Stomach smooth muscle (tissue), 2 donors: ENCODE data around the gene TRIL.

Experiments
- H3K27ac ChIP-seq: one replicate; pipeline ENCODE4 v1.7.0; 2013; ENCODE audit warnings: mild to moderate bottlenecking, low read length, inconsistent platforms
- H3K27me3 ChIP-seq, 2 donors: one replicate each; pipeline ENCODE4 v1.7.0; 2013; ENCODE audit warnings: low read length in 2 of 2; ENCODE audit not compliant: insufficient read depth in 2 of 2, control insufficient read depth in 1 of 2
- H3K36me3 ChIP-seq, 2 donors: one replicate each; pipeline ENCODE4 v1.7.0; 2013; ENCODE audit warnings: low read length in 2 of 2; ENCODE audit not compliant: control insufficient read depth in 2 of 2, insufficient read depth in 2 of 2
- H3K4me1 ChIP-seq: one replicate; pipeline ENCODE4 v1.7.0; 2013; ENCODE audit warnings: low read length; ENCODE audit not compliant: control insufficient read depth, insufficient read depth
- H3K4me3 ChIP-seq, 2 donors: one replicate each; pipeline ENCODE4 v1.7.0; 2013; ENCODE audit warnings: low read length in 2 of 2
- H3K9ac ChIP-seq, 2 donors: one replicate each; pipeline ENCODE4 v1.7.0; 2013; ENCODE audit warnings: low read length in 2 of 2, mild to moderate bottlenecking in 1 of 2
- H3K9me3 ChIP-seq, 2 donors: one replicate each; pipeline ENCODE4 v1.7.0; 2013; ENCODE audit warnings: low read length in 2 of 2; ENCODE audit not compliant: control insufficient read depth in 2 of 2
- donor health status: healthy.
- donor health status: Pancreatic carcinoma.

TRIL gene

GRCh38 chr7:28958980-28959347, 834 bp upstream of the TRIL start:
- Histone ChIP-seq H3K9ac (no peak overlapping the region), H3K4me3 (peak overlapping the region in 1 of 2 donors; percentile 75), H3K4me1 (peaks cover 37% of the 10 kb centered on the region), H3K27me3 (peaks cover 23 to 35% of the 10 kb centered on the region in 2 donors), H3K27ac (no peak overlapping the region), H3K9me3 (no peaks in the 10 kb centered on the region), H3K36me3 (no peaks in the 10 kb centered on the region)

- Histone ChIP-seq H3K9ac (no peak overlapping the region), H3K9me3 (no peaks in the 10 kb centered on the region), H3K36me3 (no peaks in the 10 kb centered on the region), H3K27ac (no peak overlapping the region), H3K4me3 (peak overlapping the region; percentile 59 to 75), H3K27me3 (peaks cover 23 to 35% of the 10 kb centered on the region in 2 donors), H3K4me1 (peaks cover 40% of the 10 kb centered on the region)
Measured at GRCh38 chr7:28957751-28958234, 337 bp downstream of the TRIL start.

GRCh38 chr7:28957064-28957750, 923 bp downstream of the TRIL start:
- Histone ChIP-seq H3K36me3 (no peaks in the 10 kb centered on the region), H3K9me3 (no peaks in the 10 kb centered on the region), H3K9ac (no peak overlapping the region), H3K27ac (no peak overlapping the region), H3K4me1 (peaks cover 40% of the 10 kb centered on the region), H3K27me3 (peaks cover 23 to 35% of the 10 kb centered on the region in 2 donors), H3K4me3 (peak overlapping the region; percentile 59 to 75)

- Histone ChIP-seq H3K27me3 (peaks cover 23 to 35% of the 10 kb centered on the region in 2 donors), H3K4me3 (peak overlapping the region; percentile 59 to 75), H3K27ac (no peak overlapping the region), H3K36me3 (no peaks in the 10 kb centered on the region), H3K4me1 (peaks cover 40% of the 10 kb centered on the region), H3K9ac (no peak overlapping the region), H3K9me3 (no peaks in the 10 kb centered on the region)
Measured at GRCh38 chr7:28956608-28957063, 1.5 kb downstream of the TRIL start.

GRCh38 chr7:28955718-28956607, 2.2 kb downstream of the TRIL start:
- Histone ChIP-seq H3K4me3 (peak overlapping the region; percentile 59 to 75), H3K9me3 (no peaks in the 10 kb centered on the region), H3K27me3 (peaks cover 23 to 35% of the 10 kb centered on the region in 2 donors), H3K27ac (no peak overlapping the region), H3K4me1 (peaks cover 40% of the 10 kb centered on the region), H3K36me3 (no peaks in the 10 kb centered on the region), H3K9ac (no peak overlapping the region)

GRCh38 chr7:28955356-28955717, 2.8 kb downstream of the TRIL start:
- no peak overlapping the region for H3K9ac ChIP-seq
- no peaks in the 10 kb centered on the region for H3K36me3 ChIP-seq
- H3K4me1 ChIP-seq, result peaks cover 40% of the 10 kb centered on the region
- no peak overlapping the region for H3K27ac ChIP-seq
- H3K9me3 ChIP-seq, result no peaks in the 10 kb centered on the region
- peak overlapping the region in 1 of 2 donors; percentile 75 for H3K4me3 ChIP-seq
- peaks cover 23 to 35% of the 10 kb centered on the region in 2 donors for H3K27me3 ChIP-seq

GRCh38 chr7:28954946-28955345, 3.2 kb downstream of the TRIL start:
- peaks cover 23 to 35% of the 10 kb centered on the region in 2 donors for H3K27me3 ChIP-seq
- H3K4me1 ChIP-seq, result peaks cover 40% of the 10 kb centered on the region
- H3K9me3 ChIP-seq, result no peaks in the 10 kb centered on the region
- H3K27ac ChIP-seq, result no peak overlapping the region
- peak overlapping the region in 1 of 2 donors; percentile 75 for H3K4me3 ChIP-seq
- no peaks in the 10 kb centered on the region for H3K36me3 ChIP-seq
- no peak overlapping the region for H3K9ac ChIP-seq

GRCh38 chr7:28954471-28954870, 3.7 kb downstream of the TRIL start:
- peaks cover 23 to 35% of the 10 kb centered on the region in 2 donors for H3K27me3 ChIP-seq
- no peak overlapping the region for H3K4me3 ChIP-seq
- peaks cover 40% of the 10 kb centered on the region for H3K4me1 ChIP-seq
- no peak overlapping the region for H3K9ac ChIP-seq
- H3K9me3 ChIP-seq, result no peaks in the 10 kb centered on the region
- H3K27ac ChIP-seq, result no peak overlapping the region
- no peaks in the 10 kb centered on the region for H3K36me3 ChIP-seq

- H3K9me3 ChIP-seq, result no peaks in the 10 kb centered on the region
- H3K27ac ChIP-seq, result no peak overlapping the region
- H3K36me3 ChIP-seq, result no peaks in the 10 kb centered on the region
- H3K4me3 ChIP-seq, result no peak overlapping the region
- H3K4me1 ChIP-seq, result peaks cover 39% of the 10 kb centered on the region
- peaks cover 23 to 35% of the 10 kb centered on the region in 2 donors for H3K27me3 ChIP-seq
- no peak overlapping the region for H3K9ac ChIP-seq
Measured at GRCh38 chr7:28953633-28954032, 4.5 kb downstream of the TRIL start.

GRCh38 chr7:28942168-28942567, 16.0 kb downstream of the TRIL start:
- Histone ChIP-seq H3K27ac (no peak overlapping the region), H3K36me3 (no peaks in the 10 kb centered on the region)

More at GRCh38 chr7:28942168-28942567, 16.0 kb downstream of the TRIL start:
- H3K4me3 ChIP-seq, result no peak overlapping the region
- H3K4me1 ChIP-seq, result no peaks in the 10 kb centered on the region
- no peaks in the 10 kb centered on the region for H3K9me3 ChIP-seq
- peaks cover 3 to 4% of the 10 kb centered on the region in 2 donors for H3K27me3 ChIP-seq
- H3K9ac ChIP-seq, result no peak overlapping the region
